HG03558 (cell line): ENCODE data around the gene CIB1.

Experiments used
- ATAC-seq: cut with Tn5 transposase; IDR thresholded peaks from one replicate; pipeline ENCODE4 v1.9.1; 2021; ENCODE audit warnings: moderate number of reproducible peaks; ENCODE audit not compliant: unreplicated experiment; ENCODE audit errors: extremely low read depth

The CIB1 gene

GRCh38 chr15:90241343-90242192 lies 7.8 kb upstream of the CIB1 start:
- ATAC-seq, result no peak

GRCh38 chr15:90240856-90241255 lies 7.1 kb upstream of the CIB1 start:
- ATAC-seq, result no peak

GRCh38 chr15:90239371-90239770 lies 5.6 kb upstream of the CIB1 start:
- no peak for ATAC-seq

GRCh38 chr15:90234096-90234988 lies 601 bp upstream of the CIB1 start, which contains the start of gene GDPGP1:
Gene GDPGP1 (plus strand): TSS chr15:90234209. CDS start chr15:90240909, 6,700 bp downstream.
- ATAC-seq, result peak; percentile 68

- no peak for ATAC-seq
Observed at GRCh38 chr15:90232941-90233386, 777 bp downstream of the CIB1 start.

GRCh38 chr15:90232196-90232595 lies 1.5 kb downstream of the CIB1 start:
- no peak for ATAC-seq

GRCh38 chr15:90231028-90232017 lies 2.4 kb downstream of the CIB1 start:
- ATAC-seq, result no peak

GRCh38 chr15:90230610-90231009 lies 3.1 kb downstream of the CIB1 start:
- no peak for ATAC-seq

GRCh38 chr15:90230071-90230494 lies 3.7 kb downstream of the CIB1 start:
- ATAC-seq, result no peak

- no peak for ATAC-seq
Observed at GRCh38 chr15:90228960-90229359, 4.8 kb downstream of the CIB1 start.

- ATAC-seq, result no peak
Observed at GRCh38 chr15:90227816-90228772, 5.6 kb downstream of the CIB1 start.

- no peak for ATAC-seq
Observed at GRCh38 chr15:90227336-90227735, 6.4 kb downstream of the CIB1 start.

GRCh38 chr15:90225504-90226234 lies 8.1 kb downstream of the CIB1 start:
- ATAC-seq, result no peak

GRCh38 chr15:90225047-90225446 lies 8.7 kb downstream of the CIB1 start:
- ATAC-seq, result no peak

GRCh38 chr15:90223441-90224165 lies 10.1 kb downstream of the CIB1 start:
- no peak for ATAC-seq

- ATAC-seq, result no peak
Observed at GRCh38 chr15:90222547-90222946, 11.2 kb downstream of the CIB1 start.

GRCh38 chr15:90221246-90221900 lies 12.4 kb downstream of the CIB1 start:
- no peak for ATAC-seq
